K562 (cell line): Measurements from ENCODE around the gene C6orf89. TPM values are rescaled to one million over a fixed set of nuclear protein-coding genes. Genes with fewer than 3 reads are reported as not detected.

Experiments used
- ATAC-seq: fragments of 200-7000 bp; cut with Tn5 transposase; 3 replicates; pipeline ENCODE4 v1.9.1; 2020; ENCODE audit warnings: moderate library complexity
- BruUV-seq: library from RNA; stranded (reverse); fragments of 400-500 nt; replicated peaks from 2 replicates; lab custom pipeline; 2021; lab: Mats Ljungman, UMichigan
- CTCF ChIA-PET: fragments of 300-600 bp; formaldehyde crosslinking; extraction: SDS; loops from one replicate; lab custom pipeline; 2021; ENCODE audit warnings: low intra/inter-chr PET ratio; lab: Yijun Ruan, JAX
- POLR2A ChIA-PET: fragments of 300-600, 350-650 bp; sonication (Branson Sonifier 250); formaldehyde crosslinking; extraction: SDS; loops from one replicate; lab custom pipeline; 2021; ENCODE audit warnings: antibody characterized with exemption, inconsistent platforms; lab: Yijun Ruan, JAX
- DNase-seq, 4 experiments: peaks; one replicate each; pipeline versions ENCODE4 v3.0.0 to v3.0.0-alpha.2; 2011 to 2018; ENCODE audit warnings: low spot score in 3 of 4, mixed read lengths in 3 of 4; ENCODE audit errors: extremely low read depth in 1 of 4
- FAIRE-seq: peaks from 2 replicates; lab custom pipeline; 2011; peaks lifted over from hg19 to GRCh38; lab: Jason Lieb, UNC
- H2AFZ ChIP-seq: 2 replicates; pipeline ENCODE4 v1.6.0; 2011; ENCODE audit warnings: low read depth, low read length, control low read depth, inconsistent platforms
- H3K27ac ChIP-seq: fragments of 200-600 bp; 3 replicates; pipeline ENCODE4 v1.8.0; 2011; ENCODE audit warnings: low read depth, mild to moderate bottlenecking, control low read depth, inconsistent platforms, low read length, moderate library complexity, mixed read lengths; ENCODE audit errors: extremely low read depth
- H3K27me3 ChIP-seq, 2 experiments: fragments of 300-600 bp in 1 of 2; 2 replicates in 1 of 2; 3 replicates in 1 of 2; pipeline versions ENCODE4 v1.6.0 to v1.8.0; 2011; ENCODE audit warnings: inconsistent platforms in 2 of 2, low read length in 2 of 2, mild to moderate bottlenecking in 1 of 2, mixed read lengths in 1 of 2, moderate library complexity in 1 of 2; ENCODE audit not compliant: control insufficient read depth in 2 of 2, insufficient read depth in 2 of 2
- H3K36me3 ChIP-seq: fragments of 300-600 bp; 3 replicates; pipeline ENCODE4 v1.8.0; 2011; ENCODE audit warnings: mild to moderate bottlenecking, low read length, inconsistent platforms; ENCODE audit not compliant: control insufficient read depth, insufficient read depth
- H3K4me1 ChIP-seq, 2 experiments: fragments of 200-600 bp in 1 of 2; replicated peaks in 1 of 2; 2 replicates in 1 of 2; 3 replicates in 1 of 2; pipeline versions ENCODE4 v1.5.1 to v1.8.0; 2011; ENCODE audit warnings: inconsistent platforms in 2 of 2, low read length in 2 of 2, mild to moderate bottlenecking in 1 of 2, mixed read lengths in 1 of 2, moderate library complexity in 1 of 2; ENCODE audit not compliant: control insufficient read depth in 2 of 2, insufficient read depth in 2 of 2
- H3K4me2 ChIP-seq: 2 replicates; pipeline ENCODE4 v1.6.1; 2011; ENCODE audit warnings: low read length, control low read depth, inconsistent platforms, mixed read lengths; ENCODE audit not compliant: insufficient read depth
- H3K4me3 ChIP-seq: fragments of 200-600 bp; sonication (generic), shearing (Covaris generic); 2 replicates; pipeline ENCODE4 v1.5.1; 2016; ENCODE audit warnings: control low read depth, inconsistent platforms
- H3K79me2 ChIP-seq: fragments of 200-600 bp; 3 replicates; pipeline ENCODE4 v1.8.0; 2011; ENCODE audit warnings: low read length, inconsistent platforms; ENCODE audit not compliant: control insufficient read depth, insufficient read depth
- H3K9ac ChIP-seq, 2 experiments: 2 replicates each; pipeline versions ENCODE4 v1.6.0 to v1.6.1; 2011; ENCODE audit warnings: low read depth in 2 of 2, low read length in 2 of 2, control low read depth in 1 of 2, inconsistent platforms in 1 of 2, mild to moderate bottlenecking in 1 of 2, mixed read lengths in 1 of 2; ENCODE audit not compliant: insufficient read depth in 1 of 2
- H3K9me1 ChIP-seq: one replicate; pipeline ENCODE4 v1.6.0; 2011; ENCODE audit warnings: inconsistent platforms, mild to moderate bottlenecking, low read length, moderate library complexity; ENCODE audit not compliant: control insufficient read depth, insufficient read depth
- H3K9me3 ChIP-seq: replicated peaks from 2 replicates; pipeline ENCODE4 v1.5.1; 2011; ENCODE audit warnings: low read depth, low read length, inconsistent platforms; ENCODE audit not compliant: control insufficient read depth, insufficient read depth
- H4K20me1 ChIP-seq: replicated peaks from 2 replicates; pipeline ENCODE4 v1.6.1; 2011; ENCODE audit warnings: low read length, inconsistent platforms, mixed read lengths; ENCODE audit not compliant: control insufficient read depth, insufficient read depth
- RBFOX2 ChIP-seq: fragments of 200-400 bp; formaldehyde crosslinking; IDR thresholded peaks from 2 replicates; pipeline ENCODE4 v1.6.1; 2017; ENCODE audit warnings: low read depth, mild to moderate bottlenecking, low read length, moderate library complexity
- RERE ChIP-seq: sonication (generic); formaldehyde crosslinking; IDR thresholded peaks from 2 replicates; pipeline ENCODE4 v1.8.0; 2023; ENCODE audit warnings: missing genetic modification reagents, mild to moderate bottlenecking, borderline replicate concordance
- WGBS: fragments of 100-300 bp; shearing (Covaris generic); methylation state at CpG from one replicate; pipeline ENCODE4 v1.1.6; 2016; ENCODE audit warnings: low coverage, mixed read lengths; ENCODE audit not compliant: insufficient coverage; ENCODE audit errors: missing lambda C conversion rate; 5-methylcytosine and 5-hydroxymethylcytosine counted together
- in situ Hi-C: fragments of 300-500 bp; cut with MboI; formaldehyde crosslinking; loops from 4 replicates; pipeline ENCODE4 v1.15.0; 2018; ENCODE audit warnings: inconsistent platforms, mixed read lengths
- intact Hi-C: fragments of 100-400 bp; cut with micrococcal nuclease; formaldehyde crosslinking; loops from 2 replicates; pipeline ENCODE4 v1.14.2; 2022
- polyA plus RNA-seq, 8 experiments: library from polyadenylated mRNA; depleted of rRNA in 4 of 8; stranded (reverse) in 5 of 8; unstranded in 3 of 8; fragments of >200 nt; fragmentation: Nextera tagmentation in 2 of 8; fragmentation: Illumina TruSeq in 1 of 8; extraction: Ambion mirVana in 2 of 8; extraction: Trizol in 1 of 8; gene quantifications; 2 replicates each; pipeline versions ENCODE4 v1.2.1 to v1.2.3, GENCODE V29; 2011 to 2014; ENCODE audit warnings: inconsistent platforms in 1 of 8, missing spikeins in 1 of 8
- total RNA-seq, 7 experiments: library from RNA; depleted of rRNA in 6 of 7; stranded (reverse); fragments of >200 nt in 6 of 7; fragmentation: Illumina TruSeq in 2 of 7; extraction: Trizol in 2 of 7; gene quantifications; 2 replicates each; pipeline versions ENCODE4 v1.2.1 to v1.2.3, GENCODE V29; 2011 to 2021; ENCODE audit warnings: low replicate concordance in 1 of 7

Gene C6orf89
- total and polyA plus RNA-seq, 9 of the 15 experiments (the other 6 are each of a cell fraction or from before 2014, with no cell fraction given), result 35.2 to 111 (median 58.5) TPM

- FAIRE-seq, result no peak
- Histone ChIP-seq H3K9me3 (no peaks in the 10 kb centered on the region), H3K4me2 (no peak overlapping the region), H3K9ac (peak overlapping the region in 1 of 2 experiments; percentile 1; a peak in 1 of 4 replicates), H2AFZ (no peak overlapping the region), H3K79me2 (no peaks in the 10 kb centered on the region), H3K4me1 (peaks cover 0 to 10% of the 10 kb centered on the region in 2 experiments; a peak in 2 of 5 replicates), H4K20me1 (no peaks in the 10 kb centered on the region; the same call in 1 of the 2 replicates), H3K36me3 (peaks cover 72% of the 10 kb centered on the region), H3K9me1 (no peaks in the 10 kb centered on the region), H3K27me3 (no peaks in the 10 kb centered on the region), H3K27ac (no peak overlapping the region), H3K4me3 (no peak overlapping the region)
- WGBS, result 85% methylated on average over 14 of the region's 14 CpGs
- DNase-seq, result no peak
- no peak for ATAC-seq
- ChIA-PET CTCF (no interaction called here), POLR2A (interaction anchor here (0.6 to 0.9 kb wide), 2 partner anchors 11 to 17 kb away, joined by 3 to 4 read pairs; no protein-coding TSS in a partner anchor)
- in situ Hi-C loops, result no loop called here
- BruUV-seq, result no TSS peak
- intact Hi-C loops, result no loop called here
- TF ChIP-seq RBFOX2 (0 out of 2 replicates have a peak, but pooled peaks have one; percentile 0), RERE (CRISPR knock-in tag) (no peak)
These were observed 83.5 kb downstream of the C6orf89 start for GRCh38 chr6:36969240-36969691.
